Measurements from ENCODE around the gene COG5.

GRCh38 chr7:107581387-107582013 is 17.8 kb upstream of the COG5 start:
- TF ChIP-seq POLR2AphosphoS5 (IDR thresholded peaks at IDR 0.05; ENCODE audit: insufficient read depth in 1 of 2, low read depth in 1 of 2) (no peak), CTCF (IDR thresholded peaks at IDR 0.05) (no peak), POLR2A (IDR thresholded peaks at IDR 0.05) (no peak)
